Adipocyte (in vitro differentiated cells): Measurements from ENCODE around the gene PARVA.
A peak's percentile ranks its signal among the peaks of the same experiment; 100 is the strongest.

Experiments
- DNase-seq: peaks from one replicate; pipeline ENCODE4 v3.0.0-alpha.2; 2015; ENCODE audit warnings: low read depth
- H3K27me3 ChIP-seq: replicated peaks from 2 replicates; pipeline ENCODE4 v1.7.0; 2013; ENCODE audit warnings: mild to moderate bottlenecking, low read length, moderate library complexity; ENCODE audit not compliant: control insufficient read depth, insufficient read depth
- H3K36me3 ChIP-seq: 2 replicates; pipeline ENCODE4 v1.7.0; 2013; ENCODE audit warnings: low read length, mild to moderate bottlenecking, moderate library complexity; ENCODE audit not compliant: control insufficient read depth, insufficient read depth, severe bottlenecking
- H3K4me1 ChIP-seq: 2 replicates; pipeline ENCODE4 v1.7.0; 2013; ENCODE audit warnings: mild to moderate bottlenecking, low read length, moderate library complexity; ENCODE audit not compliant: control insufficient read depth, insufficient read depth
- H3K4me3 ChIP-seq: 2 replicates; pipeline ENCODE4 v1.7.0; 2013; ENCODE audit warnings: mild to moderate bottlenecking, low read length, moderate library complexity
- H3K9ac ChIP-seq: 2 replicates; pipeline ENCODE4 v1.7.0; 2013; ENCODE audit warnings: mild to moderate bottlenecking, low read length, moderate library complexity
- H3K9me3 ChIP-seq: 2 replicates; pipeline ENCODE4 v1.7.0; 2013; ENCODE audit warnings: mild to moderate bottlenecking, low read length, moderate library complexity; ENCODE audit not compliant: control insufficient read depth

Gene PARVA

GRCh38 chr11:12392672-12393071 is 15.3 kb downstream of the PARVA start:
- peaks cover 8% of the 10 kb centered on the region for H3K36me3 ChIP-seq
- H3K9me3 ChIP-seq, result no peaks in the 10 kb centered on the region
- no peaks in the 10 kb centered on the region for H3K27me3 ChIP-seq
- H3K4me1 ChIP-seq, result peaks cover 56% of the 10 kb centered on the region
- no peak overlapping the region for H3K4me3 ChIP-seq
- no peak overlapping the region for H3K9ac ChIP-seq
- DNase-seq, result no peak

- Histone ChIP-seq H3K9me3 (no peaks in the 10 kb centered on the region), H3K36me3 (peaks cover 8% of the 10 kb centered on the region), H3K4me1 (peaks cover 55% of the 10 kb centered on the region), H3K9ac (no peak overlapping the region), H3K27me3 (no peaks in the 10 kb centered on the region), H3K4me3 (no peak overlapping the region)
- no peak for DNase-seq
Observed at GRCh38 chr11:12393691-12394090, 16.3 kb downstream of the PARVA start.

DNA sequence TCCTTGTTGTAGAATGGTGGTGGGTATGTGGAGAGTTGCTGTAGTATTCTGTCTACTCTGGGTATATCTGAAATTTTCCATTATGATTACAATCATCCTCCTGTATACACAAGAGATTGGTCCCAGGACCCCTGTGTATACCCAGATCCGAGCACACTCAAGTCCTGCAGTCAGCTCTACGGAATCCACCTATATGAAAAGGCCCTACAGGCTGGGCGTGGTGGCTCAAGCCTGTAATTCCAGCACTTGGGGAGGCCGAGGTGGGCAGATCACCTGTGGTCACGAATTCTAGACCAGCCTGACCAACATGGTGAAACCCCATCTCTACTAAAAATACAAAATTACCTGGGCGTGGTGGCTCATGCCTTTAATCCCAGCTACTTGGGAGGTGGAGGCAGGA is 17.2 kb downstream of the PARVA start:
- DNase-seq, result no peak
- Histone ChIP-seq H3K9ac (no peak overlapping the region), H3K36me3 (peaks cover 8% of the 10 kb centered on the region), H3K27me3 (no peaks in the 10 kb centered on the region), H3K4me3 (no peak overlapping the region), H3K4me1 (peaks cover 51% of the 10 kb centered on the region), H3K9me3 (no peaks in the 10 kb centered on the region)

DNA sequence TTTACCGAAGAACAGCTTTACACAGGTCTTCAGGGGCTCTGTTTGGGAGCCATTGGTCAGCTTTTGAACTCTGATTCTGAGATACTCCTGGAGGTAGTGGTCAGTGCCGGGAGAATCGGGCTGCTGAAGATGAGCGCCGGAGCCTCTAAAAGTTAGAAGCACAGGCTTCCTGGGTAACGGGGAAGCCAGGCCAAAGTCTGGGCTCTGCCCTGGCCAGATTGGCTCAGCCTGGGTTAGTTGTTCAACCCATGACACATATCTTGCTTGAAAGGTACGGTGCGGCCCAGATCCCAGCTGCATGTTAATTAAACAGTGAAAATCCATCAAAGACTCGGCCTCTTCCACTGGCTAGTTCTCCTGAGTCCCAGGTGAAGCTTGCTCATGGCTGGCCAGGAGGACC is 18.0 kb downstream of the PARVA start:
- no peak overlapping the region for H3K9ac ChIP-seq
- peaks cover 8% of the 10 kb centered on the region for H3K36me3 ChIP-seq
- no peaks in the 10 kb centered on the region for H3K9me3 ChIP-seq
- H3K27me3 ChIP-seq, result no peaks in the 10 kb centered on the region
- H3K4me1 ChIP-seq, result peaks cover 44% of the 10 kb centered on the region
- H3K4me3 ChIP-seq, result no peak overlapping the region
- DNase-seq, result no peak

GRCh38 chr11:12397931-12398334 is 20.6 kb downstream of the PARVA start:
- Histone ChIP-seq H3K36me3 (peaks cover 8% of the 10 kb centered on the region), H3K4me1 (peaks cover 45% of the 10 kb centered on the region), H3K9ac (peak overlapping the region; percentile 56), H3K4me3 (no peak overlapping the region), H3K27me3 (no peaks in the 10 kb centered on the region), H3K9me3 (no peaks in the 10 kb centered on the region)
- peak; percentile 93 for DNase-seq

GRCh38 chr11:12399355-12399754 is 22.0 kb downstream of the PARVA start:
- Histone ChIP-seq H3K9ac (no peak overlapping the region), H3K36me3 (no peaks in the 10 kb centered on the region), H3K4me3 (no peak overlapping the region), H3K4me1 (peaks cover 52% of the 10 kb centered on the region), H3K9me3 (no peaks in the 10 kb centered on the region), H3K27me3 (no peaks in the 10 kb centered on the region)
- DNase-seq, result no peak

DNA sequence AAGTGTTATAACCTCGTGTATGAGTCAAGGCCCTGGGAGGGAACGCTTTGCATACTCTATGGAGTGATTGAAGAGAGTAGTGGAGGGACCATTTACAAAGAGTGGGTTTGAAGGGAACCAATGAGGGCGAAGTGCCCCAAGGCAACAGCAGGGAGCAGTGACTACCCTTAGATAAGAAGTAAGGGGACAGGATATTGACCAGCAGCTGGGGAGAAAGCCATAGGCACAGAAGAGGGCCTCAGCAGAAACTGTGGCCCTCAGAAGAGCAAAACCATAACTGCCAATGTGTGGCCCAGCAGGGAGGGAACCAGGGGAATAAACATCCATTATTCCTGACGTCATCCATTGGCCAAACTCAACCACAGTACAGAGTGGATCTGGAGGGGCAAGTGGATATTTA is 24.7 kb downstream of the PARVA start:
- Histone ChIP-seq H3K27me3 (no peaks in the 10 kb centered on the region), H3K36me3 (no peaks in the 10 kb centered on the region), H3K4me3 (no peak overlapping the region), H3K9me3 (no peaks in the 10 kb centered on the region), H3K9ac (no peak overlapping the region), H3K4me1 (peaks cover 56% of the 10 kb centered on the region)
- no peak for DNase-seq

DNA sequence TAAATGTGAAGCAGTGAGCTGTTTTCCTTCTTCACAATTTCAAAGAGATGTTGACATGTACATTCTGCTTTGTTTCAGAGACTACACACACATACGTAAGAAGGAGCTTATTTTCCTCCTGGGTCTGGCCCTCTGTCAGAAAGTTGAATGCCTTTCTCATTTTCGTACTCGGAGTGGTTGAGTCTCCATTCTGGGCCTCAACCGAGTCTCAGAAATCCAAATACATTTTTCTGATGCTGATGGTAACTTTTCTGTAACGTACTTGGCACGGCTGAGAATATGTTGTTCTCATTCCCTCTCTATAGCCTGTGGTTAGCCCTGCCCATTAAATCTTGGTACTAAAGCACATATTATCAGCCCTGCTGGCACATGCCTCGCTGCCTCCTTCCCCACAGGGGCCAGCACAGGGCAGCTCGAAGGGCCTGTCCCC is 25.3 kb downstream of the PARVA start:
- no peak overlapping the region for H3K4me3 ChIP-seq
- H3K9me3 ChIP-seq, result no peaks in the 10 kb centered on the region

DNA sequence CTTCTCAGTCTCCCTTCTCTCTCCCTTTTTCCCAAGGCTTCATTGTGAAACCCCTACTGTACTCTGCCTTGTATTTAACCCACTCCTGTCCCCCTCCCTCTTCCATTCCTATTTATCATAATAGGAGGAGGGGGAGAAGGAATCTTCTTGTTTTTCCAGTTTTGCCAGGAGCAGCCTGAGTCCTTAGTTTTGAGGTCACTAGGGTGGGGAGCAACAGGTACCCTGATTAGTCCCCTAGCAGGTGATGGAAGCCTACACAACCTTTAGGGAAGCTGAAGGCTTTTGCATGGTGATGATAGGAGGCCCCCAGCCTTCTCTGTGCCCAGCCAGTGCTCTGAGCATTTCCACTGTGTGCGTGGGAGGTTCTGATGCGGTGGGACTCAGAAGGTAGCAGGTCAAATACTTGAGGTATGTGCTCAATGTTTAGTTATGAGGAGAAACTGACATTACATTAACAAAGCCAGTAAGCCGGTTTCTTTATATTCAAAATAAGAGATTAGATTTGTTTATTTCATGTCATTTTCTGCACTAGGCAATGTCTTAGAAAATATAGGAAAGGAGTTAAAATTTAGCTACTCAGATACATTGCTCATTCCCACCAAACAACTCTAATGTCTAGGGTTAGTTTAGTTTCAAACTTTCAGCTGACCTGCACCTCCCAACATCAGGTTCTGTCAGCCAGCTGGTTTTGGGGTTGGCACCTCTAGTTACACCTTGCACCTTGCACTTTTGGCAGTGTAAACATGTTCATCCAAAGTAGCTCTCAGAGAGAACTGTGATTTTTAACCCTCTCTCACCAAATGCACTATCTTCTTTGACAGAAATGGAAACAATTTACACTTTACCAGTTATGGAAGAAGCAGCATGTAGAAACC is 26.0 kb downstream of the PARVA start:
- Histone ChIP-seq H3K9ac (no peak overlapping the region), H3K9me3 (no peaks in the 10 kb centered on the region), H3K4me3 (no peak overlapping the region), H3K4me1 (peaks cover 50% of the 10 kb centered on the region), H3K36me3 (no peaks in the 10 kb centered on the region), H3K27me3 (no peaks in the 10 kb centered on the region)
- DNase-seq, result peak; percentile 48

More for the DNA sequence above, 25.3 kb downstream of the PARVA start:
- Histone ChIP-seq H3K27me3 (no peaks in the 10 kb centered on the region), H3K4me1 (peaks cover 50% of the 10 kb centered on the region), H3K9ac (no peak overlapping the region), H3K36me3 (no peaks in the 10 kb centered on the region)
- DNase-seq, result peak; percentile 72

- Histone ChIP-seq H3K9me3 (no peaks in the 10 kb centered on the region), H3K27me3 (no peaks in the 10 kb centered on the region), H3K4me3 (no peak overlapping the region), H3K36me3 (no peaks in the 10 kb centered on the region), H3K9ac (no peak overlapping the region), H3K4me1 (peaks cover 51% of the 10 kb centered on the region)
- peak; percentile 21 for DNase-seq
Observed at GRCh38 chr11:12403997-12404350, 26.6 kb downstream of the PARVA start.

DNA sequence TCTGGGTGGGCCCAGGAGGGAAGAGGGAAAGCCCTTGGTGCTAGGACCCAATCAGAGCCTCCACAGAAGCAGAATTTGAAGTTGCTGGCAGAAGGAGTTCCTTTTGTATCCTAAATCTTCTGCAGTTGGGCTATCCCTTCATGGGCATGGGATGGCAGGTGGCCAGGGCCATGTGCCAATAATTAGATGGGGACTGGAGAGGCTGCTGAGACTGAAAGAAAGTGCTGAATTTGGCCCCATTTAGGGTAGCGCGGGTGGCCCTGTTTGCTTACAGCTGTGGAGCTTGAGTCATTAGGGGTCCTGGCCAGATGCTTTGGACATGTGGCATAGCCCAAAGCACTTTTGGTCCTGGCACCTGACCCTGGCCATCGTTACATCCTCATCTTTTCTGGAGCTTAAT is 27.1 kb downstream of the PARVA start:
- Histone ChIP-seq H3K4me3 (no peak overlapping the region), H3K9ac (no peak overlapping the region), H3K27me3 (no peaks in the 10 kb centered on the region), H3K4me1 (peaks cover 53% of the 10 kb centered on the region), H3K36me3 (no peaks in the 10 kb centered on the region), H3K9me3 (no peaks in the 10 kb centered on the region)
- no peak for DNase-seq
